HG03521 (cell line): ENCODE data around the gene KLHL2.
A peak's percentile ranks its signal among the peaks of the same experiment; 100 is the strongest.
"Not testable (repeated sequence)": the region's sequence is repeated elsewhere in the genome, so short reads cannot be mapped to it uniquely, and the experiment has no call there.

ENCODE experiments used
- ATAC-seq: cut with Tn5 transposase; IDR thresholded peaks from one replicate; pipeline ENCODE4 v1.9.1; 2021; ENCODE audit warnings: mild to moderate bottlenecking, moderate library complexity; ENCODE audit not compliant: unreplicated experiment

The KLHL2 gene

DNA sequence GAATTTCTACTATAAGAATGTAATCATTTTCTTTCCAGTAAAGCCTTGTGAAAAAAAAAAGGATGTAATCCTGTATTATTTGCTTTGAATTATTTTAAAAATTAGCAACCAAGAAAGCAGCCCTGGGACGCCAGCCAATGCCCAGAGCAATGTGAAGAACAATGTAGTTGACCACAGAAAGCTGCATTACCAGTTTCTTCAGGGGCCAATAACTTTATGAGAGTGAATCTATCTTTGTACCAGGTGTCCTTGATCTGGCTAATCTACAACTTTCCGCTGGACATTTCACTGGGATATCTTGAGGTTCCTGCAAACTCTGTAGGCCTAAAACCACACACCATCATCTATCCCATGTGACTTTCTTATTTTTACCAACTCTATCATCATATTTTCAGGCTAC, 7.6 kb upstream of the KLHL2 start:
- no peak for ATAC-seq

DNA sequence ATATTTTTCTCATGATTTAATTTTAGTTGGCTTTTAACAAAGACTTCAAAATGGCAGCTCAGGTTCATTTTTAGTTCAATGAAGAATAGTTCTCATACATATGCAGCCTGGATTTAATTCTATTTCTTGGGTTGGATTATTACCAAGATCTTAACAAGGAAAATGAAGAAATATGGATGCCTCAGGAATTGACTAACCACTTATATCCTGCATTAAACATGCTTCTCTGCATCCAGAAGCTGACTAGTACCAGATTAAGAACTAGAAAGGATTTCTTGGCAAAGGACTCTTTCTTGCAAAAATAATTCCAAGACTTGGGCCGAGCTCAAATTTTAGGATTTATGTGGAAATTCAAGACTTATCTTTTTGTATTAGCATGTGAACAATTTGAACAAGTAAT, 5.6 kb upstream of the KLHL2 start:
- no peak for ATAC-seq

DNA sequence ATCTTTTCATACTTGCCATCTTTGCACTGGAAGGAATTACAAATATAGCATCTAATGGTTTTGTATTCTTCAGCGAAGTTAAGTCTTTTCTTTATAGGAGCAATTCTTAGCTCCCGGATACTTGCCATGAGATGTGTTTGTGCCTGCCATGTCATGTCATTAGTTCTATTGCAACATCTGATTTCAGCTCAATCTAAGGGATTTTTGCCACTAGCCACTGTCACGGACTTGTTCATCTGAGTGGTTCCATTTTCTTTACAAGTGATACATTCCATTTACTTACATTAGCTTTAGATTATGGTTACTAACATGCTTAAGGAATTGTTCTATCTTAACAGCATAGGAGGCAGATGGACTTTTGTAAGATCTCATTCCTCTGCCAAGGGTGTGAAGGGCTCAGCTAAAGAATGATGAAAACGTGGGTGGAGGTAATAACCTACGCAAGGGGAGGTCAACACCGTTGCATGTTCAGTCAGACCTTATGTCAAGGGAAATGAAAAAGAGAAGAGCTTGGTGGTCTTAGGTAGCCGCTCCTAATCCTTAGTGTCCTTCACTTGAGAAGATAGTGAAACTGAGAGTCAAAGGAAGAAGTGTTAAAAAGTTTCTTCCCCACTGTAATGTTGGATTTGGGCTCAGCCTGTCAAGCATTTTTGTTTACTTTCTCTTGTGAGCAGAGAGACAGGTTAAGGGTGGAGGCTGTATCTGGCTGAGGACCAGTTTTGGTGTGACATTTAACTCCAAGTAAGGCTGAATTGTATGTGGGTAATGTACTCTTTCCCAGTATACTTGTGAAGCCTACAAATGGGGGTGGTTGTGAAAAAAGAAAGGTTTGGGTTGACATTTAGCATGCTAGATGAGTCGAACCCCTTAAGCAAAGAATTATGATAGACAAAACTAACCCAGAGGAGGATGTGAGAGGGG, 3.6 kb upstream of the KLHL2 start:
- no peak for ATAC-seq

DNA sequence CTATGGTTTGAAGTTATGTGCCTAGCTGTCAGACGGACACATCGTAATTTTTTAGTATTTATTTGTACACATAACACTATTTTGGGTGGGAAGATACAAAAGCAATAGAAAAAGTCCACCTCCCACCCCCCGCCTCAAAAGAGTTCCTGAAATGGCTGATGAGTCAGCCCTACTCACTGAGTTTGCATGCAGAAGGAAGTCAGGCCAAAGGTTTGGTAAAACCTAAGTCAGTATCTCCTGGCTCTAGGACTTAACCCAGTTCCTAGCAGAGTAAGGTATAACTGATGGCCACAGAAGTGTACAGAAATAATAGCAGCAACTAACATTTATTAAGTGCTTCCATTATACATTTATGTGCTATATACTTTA, 2.9 kb upstream of the KLHL2 start:
- ATAC-seq, result no peak

DNA sequence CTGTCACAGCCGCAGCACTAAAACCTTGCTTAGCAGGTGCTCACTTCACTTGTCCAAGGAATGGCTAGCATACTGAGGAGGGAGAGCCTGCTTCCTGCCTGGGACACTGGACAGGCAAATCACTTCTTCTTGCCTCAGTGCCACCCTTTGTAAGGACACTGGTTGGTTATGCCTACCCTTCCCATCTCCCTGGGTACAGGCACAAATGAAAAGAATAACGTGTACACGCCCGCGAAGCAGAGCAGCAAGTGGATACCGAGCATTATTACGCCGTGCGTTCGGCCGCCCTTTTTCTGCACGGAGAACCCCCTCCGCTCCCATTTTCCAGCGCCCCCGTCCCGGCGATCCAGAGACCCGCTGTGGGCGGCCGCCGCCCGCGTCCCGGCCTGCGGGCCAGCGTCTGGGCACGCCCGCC, 338 bp upstream of the KLHL2 start:
- peak; percentile 7 for ATAC-seq

DNA sequence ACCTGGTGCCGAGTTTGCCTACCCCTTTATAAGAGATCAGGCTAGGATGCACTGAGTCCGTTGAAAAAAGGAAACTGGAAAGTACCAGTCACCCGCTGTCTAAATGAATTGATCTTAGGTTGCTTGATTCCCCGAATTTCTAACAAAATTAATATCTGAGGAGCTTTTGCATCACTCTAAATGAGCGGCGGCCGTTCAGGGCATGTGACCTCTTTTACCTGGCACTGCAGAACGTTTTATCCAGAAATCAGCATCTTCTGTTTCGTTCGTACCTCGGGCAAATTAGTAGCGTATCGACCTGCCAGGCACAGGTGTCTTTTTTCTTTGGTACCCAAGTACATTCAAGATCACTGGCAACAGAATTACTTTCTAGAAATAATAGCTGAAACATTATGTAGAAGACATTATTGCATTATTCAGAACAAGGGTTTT, 876 bp downstream of the KLHL2 start:
- peak; percentile 3 for ATAC-seq

DNA sequence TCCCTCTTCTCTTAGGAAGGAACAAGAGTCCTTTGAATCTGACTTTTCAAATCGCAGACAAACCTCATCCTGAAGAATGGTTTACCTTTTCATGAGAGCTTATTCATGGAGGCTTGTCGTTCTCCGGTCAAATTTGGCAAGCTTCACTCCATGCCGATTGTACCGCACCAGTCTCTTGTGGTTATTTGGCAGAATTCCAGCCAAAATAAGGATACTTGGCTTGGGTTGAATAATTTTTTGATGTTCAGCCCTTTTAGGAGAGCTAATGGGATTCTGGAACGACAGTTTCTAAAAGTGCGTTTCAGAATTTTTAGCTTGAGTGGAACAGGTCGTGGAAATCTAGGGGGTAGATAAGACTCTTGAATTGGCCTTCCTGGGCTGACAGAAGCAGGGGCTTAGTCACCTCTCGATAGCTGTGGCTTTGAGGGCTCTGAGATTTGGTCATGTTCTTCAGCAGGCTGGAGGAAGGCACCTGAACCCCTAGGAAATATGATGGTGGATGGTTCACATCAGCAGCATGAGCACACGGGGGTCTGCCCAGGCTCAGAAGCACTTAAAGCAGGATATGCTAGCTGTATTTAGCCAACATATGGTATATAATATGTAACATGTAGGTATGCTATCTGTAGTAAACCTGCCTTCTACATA, 1.5 kb downstream of the KLHL2 start:
- no peak for ATAC-seq

DNA sequence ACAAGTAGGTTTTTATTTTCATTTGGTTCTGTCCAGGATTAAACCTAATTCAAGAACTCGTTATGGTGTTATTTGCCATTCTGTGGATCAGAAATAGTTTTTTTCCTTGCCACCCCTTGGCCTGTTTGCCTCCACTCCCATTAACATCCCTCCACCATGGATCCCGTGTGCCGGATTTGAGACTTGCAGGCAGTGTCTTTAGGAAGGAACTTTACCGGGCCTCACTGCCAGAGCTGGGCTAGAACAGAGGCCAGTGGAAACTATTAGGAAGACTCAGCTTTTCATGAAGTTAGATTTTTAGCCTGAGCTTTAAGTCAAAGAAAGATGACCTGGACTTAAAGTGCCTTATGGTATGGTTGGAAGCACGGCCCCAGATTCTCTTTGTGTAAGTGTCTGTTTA, 2.4 kb downstream of the KLHL2 start:
- no peak for ATAC-seq

DNA sequence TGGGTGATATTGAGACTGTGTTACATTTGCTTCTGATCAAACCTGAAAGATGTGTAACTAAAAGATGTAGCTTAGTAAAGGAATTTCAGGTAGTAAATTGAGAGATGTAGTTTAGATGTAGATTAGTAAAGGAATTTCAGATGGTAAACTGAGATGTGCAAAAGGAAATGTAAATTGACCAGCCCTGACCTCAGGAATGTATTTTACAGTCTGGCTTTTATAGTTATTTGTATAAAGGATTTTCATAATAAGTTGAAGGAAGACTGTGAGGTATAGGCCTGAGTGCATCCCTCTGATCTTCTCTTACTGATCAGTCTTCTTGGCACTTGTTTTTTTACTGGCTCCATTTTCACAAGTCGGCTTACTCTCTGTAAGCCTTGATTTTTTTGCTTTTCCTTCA, 3.2 kb downstream of the KLHL2 start:
- no peak for ATAC-seq

DNA sequence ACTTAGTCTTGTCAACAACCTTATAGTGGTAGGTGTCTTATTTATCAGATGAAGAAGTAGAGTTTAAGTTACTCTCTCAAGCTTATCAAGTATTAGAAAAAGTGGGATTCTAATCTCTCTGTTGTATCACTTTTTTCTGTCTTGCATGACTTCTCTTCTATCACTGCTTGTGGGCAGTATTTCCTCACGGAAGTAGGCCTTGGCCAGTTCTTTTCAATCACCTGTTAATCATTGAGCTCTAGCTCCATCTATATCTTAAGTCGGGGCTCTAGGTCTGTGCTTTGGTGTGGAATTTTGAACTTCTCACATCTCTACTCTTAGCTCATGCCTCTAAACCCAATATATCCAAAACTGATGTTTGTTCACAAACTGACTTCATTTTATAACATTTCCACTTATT, 5.3 kb downstream of the KLHL2 start:
- not testable (repeated sequence) for ATAC-seq

DNA sequence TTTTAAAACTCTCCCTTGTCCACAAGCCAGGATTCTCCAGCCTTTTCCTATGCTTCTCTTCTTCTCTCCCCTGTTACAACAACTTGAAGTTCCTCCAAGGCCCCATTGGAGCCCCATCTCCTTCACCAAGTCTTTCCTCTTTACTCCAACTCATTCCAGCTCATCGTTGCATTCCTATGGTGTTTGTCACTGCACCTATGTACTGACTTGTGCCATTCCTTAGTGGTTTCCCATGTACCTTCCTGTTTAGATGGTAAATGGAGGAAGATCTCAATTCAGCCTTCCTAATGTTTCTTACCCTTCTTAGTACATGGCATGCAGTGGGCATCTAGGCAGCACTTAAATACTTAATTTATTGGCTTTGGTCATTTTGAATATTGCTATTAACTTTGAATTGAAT, 6.0 kb downstream of the KLHL2 start:
- ATAC-seq, result not testable (repeated sequence)

DNA sequence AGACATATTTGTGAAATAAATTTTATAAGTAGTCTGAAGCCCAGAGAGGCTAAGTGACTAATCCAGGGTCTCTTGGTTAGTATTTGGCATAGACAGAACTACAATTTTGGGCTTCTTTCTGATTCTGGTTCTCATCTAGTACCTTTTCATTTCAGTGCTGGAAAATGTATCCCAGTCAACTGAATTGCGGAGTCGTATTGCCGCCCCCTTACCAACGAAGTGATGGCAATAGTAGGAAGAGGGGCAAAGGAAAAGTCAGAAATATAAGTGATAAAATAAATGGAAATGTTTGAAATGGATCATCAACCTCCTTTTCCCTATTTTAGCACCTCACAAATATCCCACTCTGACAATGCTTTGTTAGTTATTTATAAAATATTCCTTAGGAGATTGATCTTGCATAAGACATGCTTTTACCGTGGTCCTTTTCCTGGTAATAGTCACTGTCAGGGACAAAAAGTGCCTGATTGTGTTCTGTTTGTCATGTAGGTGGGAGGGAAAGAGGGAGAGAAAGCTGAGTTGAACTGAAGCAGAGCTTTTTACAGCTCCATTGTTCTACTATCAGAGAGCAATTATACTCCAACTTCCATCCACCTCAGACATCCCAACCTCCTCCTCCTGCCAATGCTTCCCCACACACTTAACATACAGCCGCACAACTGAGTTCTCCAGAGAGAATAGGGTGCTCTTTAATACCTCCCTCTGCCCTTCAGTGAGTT, 6.8 kb downstream of the KLHL2 start:
- ATAC-seq, result not testable (repeated sequence)

DNA sequence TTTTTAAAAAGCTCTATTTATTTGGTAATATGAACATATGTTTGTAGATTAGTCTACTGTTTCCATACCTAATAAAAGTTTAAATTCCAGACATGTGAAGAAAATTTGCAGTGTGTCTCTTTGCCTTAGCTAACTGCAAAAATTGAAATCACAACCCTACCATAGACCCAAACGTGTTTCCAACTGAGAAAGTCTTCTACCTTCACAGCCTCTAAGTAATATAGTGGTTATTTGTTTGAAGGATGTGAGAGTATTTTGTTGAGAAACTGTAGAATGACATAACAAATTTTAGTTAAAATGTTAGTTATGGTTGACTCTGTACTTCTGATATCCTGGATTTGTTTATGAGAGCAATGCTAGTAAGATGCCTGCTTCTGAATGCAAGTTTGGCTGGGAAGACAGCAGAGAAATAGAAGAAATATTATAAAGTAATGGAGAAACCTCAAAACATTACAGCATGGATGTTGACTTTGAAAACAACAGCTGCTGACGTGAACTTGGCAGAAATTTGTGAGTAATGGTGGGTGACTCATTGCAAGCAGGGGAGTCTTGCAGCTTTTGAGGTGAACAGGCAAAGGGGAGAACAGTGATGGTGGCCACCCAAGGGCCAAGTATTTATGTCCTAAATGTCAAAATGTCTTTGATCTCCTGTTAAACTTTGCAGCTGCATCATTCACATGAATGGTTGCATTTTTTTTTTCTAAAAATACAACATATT, 7.8 kb downstream of the KLHL2 start:
- peak; percentile 60 for ATAC-seq

DNA sequence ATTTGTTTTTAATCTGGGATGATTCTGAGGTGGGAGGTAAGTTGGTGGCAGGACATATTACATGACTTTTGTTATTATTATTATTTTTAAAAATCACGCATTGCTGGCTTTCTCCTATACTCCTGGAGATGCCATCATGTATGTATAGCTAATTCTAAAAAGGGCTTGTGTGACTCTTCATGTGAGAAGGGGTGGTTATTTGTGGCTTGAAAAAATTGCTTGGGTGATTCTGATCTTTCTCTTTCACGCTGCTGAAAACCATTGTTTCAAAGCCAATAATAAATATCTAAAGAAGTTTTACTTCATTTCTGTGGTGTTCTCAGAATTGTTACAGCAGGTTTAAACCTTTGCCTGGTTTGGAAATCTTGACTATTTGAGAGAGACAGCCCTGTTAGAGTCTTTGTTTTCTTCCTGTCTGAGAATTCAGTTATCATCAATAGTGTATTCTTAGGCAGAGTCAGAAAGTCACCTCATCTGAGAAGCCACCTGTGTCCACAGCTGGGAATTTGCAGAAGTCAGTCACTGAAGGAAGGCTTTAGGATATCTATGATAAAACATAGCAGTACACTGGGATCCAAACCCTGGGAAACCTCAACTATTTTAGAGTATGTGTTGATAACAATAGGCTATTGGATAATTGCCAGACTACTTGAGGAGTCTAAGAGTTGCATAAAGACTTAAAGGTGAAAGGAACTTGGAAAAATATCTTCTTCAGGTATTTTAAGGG, 8.6 kb downstream of the KLHL2 start:
- peak; percentile 50 for ATAC-seq

DNA sequence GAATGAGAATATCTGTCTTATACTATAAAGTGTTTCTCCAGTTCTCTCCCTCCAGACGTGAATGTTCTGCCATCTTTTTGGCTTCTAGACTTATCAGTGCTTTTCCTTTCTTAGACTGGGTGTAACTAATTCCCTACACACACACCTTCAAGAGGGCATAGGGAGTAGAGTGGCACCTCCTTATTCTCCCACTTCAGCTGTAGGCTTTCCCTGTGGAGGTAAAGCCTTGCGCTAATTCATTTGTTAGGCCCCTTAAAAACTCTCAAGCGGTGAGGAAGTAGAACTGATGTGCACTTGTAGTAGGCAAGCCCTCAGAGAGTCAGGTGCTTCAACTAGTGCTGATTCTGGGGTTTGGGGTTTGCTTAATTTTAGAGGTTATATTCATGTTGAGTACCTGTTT, 10.0 kb downstream of the KLHL2 start:
- no peak for ATAC-seq

DNA sequence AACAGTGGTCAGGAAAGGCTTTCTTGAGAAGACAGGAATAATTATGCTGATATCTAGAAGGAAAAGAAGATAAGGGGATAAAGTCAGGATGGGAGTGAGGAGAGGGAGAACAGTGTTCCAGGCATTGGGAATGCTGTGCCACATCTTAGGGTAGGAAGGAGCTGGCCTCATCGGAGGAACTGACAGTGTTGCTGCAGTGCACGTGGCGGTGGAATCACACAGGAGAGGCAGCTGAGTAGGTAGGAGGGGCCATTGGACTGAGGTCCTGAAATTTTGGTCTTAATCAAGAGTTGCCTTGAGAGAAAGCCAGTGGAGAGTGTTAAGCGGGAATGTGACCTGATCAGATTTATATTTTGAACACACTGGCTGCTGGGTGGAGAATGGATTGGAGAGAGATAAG, 13.9 kb downstream of the KLHL2 start:
- ATAC-seq, result not testable (repeated sequence)

DNA sequence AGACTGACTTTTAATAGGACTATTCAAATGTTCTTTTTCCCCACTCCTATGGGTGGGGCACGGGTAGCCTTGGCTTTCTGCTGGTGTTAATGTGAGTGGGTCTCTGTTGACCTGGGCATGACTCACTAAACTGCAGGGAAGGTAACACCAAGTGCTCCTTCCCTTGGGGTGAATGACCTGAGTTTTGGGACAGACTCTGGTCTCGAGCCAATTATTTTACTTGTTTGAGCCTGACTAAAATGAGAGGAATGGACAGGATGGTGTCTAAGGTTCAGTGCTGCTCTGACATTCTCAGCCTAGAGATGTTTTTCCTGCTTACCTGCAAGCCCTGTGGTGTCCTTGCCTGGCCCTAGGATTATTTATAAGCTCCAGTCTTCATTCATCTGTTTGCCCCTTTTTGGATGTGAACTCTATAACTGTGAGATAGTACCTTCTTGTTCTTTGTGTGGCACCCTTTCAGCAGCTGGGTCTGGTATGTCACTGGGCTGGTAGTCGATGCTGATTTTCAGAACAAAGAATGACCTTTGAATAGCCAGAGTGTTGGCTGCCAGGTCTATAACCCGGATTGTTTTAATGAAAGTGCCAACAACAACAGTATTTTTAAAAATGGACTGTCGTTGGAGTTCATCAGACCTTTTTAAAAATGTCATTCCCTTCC, 14.8 kb downstream of the KLHL2 start:
- not testable (repeated sequence) for ATAC-seq

DNA sequence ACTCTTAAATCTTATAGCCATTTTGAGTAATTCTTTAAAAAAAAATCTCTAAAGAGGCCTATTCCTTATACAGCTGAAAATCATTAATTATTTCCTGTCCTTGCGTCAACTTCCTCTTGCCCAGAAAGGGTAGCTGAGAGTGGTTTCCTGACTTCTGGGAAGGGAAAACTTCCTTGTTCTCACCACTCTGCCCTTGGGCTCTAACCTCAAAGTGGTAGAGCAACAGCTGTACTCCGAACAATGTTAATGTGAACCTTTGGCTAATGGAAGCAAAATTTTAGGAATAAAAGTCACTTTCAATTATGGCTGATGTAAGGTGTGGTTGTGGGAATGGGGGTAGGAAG, 15.3 kb downstream of the KLHL2 start:
- ATAC-seq, result no peak

DNA sequence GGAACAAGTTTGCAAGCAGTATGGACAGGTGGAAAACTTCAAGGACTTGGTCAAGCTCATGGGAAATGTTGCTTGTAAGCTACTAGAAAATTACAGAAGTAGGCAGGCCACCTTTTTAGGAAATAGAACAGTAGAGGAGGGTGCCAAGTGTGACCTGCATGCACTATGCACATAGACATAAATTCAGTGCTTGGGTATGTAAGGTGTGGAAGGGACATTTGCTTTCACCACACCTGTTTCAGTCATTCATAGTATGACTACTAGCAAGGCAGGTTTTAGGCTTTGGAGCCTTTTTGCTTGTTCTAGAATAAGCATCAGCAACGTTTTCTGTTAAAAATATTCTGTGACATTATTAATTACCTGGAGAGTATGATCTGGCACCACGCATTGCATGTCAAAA, 20.0 kb downstream of the KLHL2 start:
- ATAC-seq, result not testable (repeated sequence)
